Keratinocyte (primary cell): Measurements from ENCODE around the gene DNLZ. TPM values are rescaled to one million over a fixed set of nuclear protein-coding genes. Genes with fewer than 3 reads are reported as not detected.

Source experiments
- DNase-seq: peaks from one replicate; pipeline ENCODE4 v3.0.0-alpha.2; 2011; ENCODE audit warnings: low read depth, missing footprints, low spot score
- FAIRE-seq: peaks from 2 replicates; lab custom pipeline; 2011; peaks lifted over from hg19 to GRCh38; lab: Jason Lieb, UNC
- H2AFZ ChIP-seq: 2 replicates; pipeline ENCODE4 v1.6.0; 2012; ENCODE audit warnings: low read length, control low read depth, inconsistent platforms; ENCODE audit not compliant: control insufficient read depth
- H3K27ac ChIP-seq: 2 replicates; pipeline ENCODE4 v1.5.1; 2011; ENCODE audit warnings: low read length; ENCODE audit not compliant: control insufficient read depth, insufficient read depth
- H3K27me3 ChIP-seq: 3 replicates; pipeline ENCODE4 v1.6.0; 2011; ENCODE audit warnings: low read length; ENCODE audit not compliant: control insufficient read depth, insufficient read depth; ENCODE audit errors: extremely low read depth
- H3K36me3 ChIP-seq, 2 experiments: 2 replicates in 1 of 2; 3 replicates in 1 of 2; pipeline ENCODE4 v1.5.1; 2011; ENCODE audit warnings: low read length in 2 of 2, mild to moderate bottlenecking in 1 of 2; ENCODE audit not compliant: control insufficient read depth in 2 of 2, insufficient read depth in 2 of 2; ENCODE audit errors: extremely low read depth in 1 of 2
- H3K4me1 ChIP-seq: 3 replicates; pipeline ENCODE4 v1.5.1; 2011; ENCODE audit warnings: low read length; ENCODE audit not compliant: control insufficient read depth, insufficient read depth; ENCODE audit errors: extremely low read depth
- H3K4me2 ChIP-seq: 3 replicates; pipeline ENCODE4 v1.6.0; 2011; ENCODE audit warnings: low read depth, low read length; ENCODE audit not compliant: control insufficient read depth, insufficient read depth; ENCODE audit errors: extremely low read depth
- H3K4me3 ChIP-seq, 3 experiments: fragments of 200-600 bp in 1 of 3; sonication (generic) in 1 of 3; 2 replicates in 2 of 3; 3 replicates in 1 of 3; pipeline ENCODE4 v1.5.1; 2011 to 2016; ENCODE audit warnings: low read length in 3 of 3, mild to moderate bottlenecking in 3 of 3, control low read depth in 2 of 3, inconsistent platforms in 1 of 3, low read depth in 1 of 3, mixed read lengths in 1 of 3, mixed run types in 1 of 3, moderate library complexity in 1 of 3; ENCODE audit not compliant: control insufficient read depth in 2 of 3, insufficient read depth in 2 of 3; ENCODE audit errors: extremely low read depth in 1 of 3
- H3K79me2 ChIP-seq: 2 replicates; pipeline ENCODE4 v1.6.0; 2012; ENCODE audit warnings: low read length; ENCODE audit not compliant: control insufficient read depth, insufficient read depth
- H3K9ac ChIP-seq: 3 replicates; pipeline ENCODE4 v1.6.0; 2011; ENCODE audit warnings: low read length; ENCODE audit not compliant: control insufficient read depth, insufficient read depth; ENCODE audit errors: extremely low read depth
- H3K9me1 ChIP-seq: 3 replicates; pipeline ENCODE4 v1.6.0; 2011; ENCODE audit warnings: low read length; ENCODE audit not compliant: control insufficient read depth, insufficient read depth; ENCODE audit errors: extremely low read depth
- H3K9me3 ChIP-seq: 2 replicates; pipeline ENCODE4 v1.5.1; 2012; ENCODE audit warnings: low read depth, low read length; ENCODE audit not compliant: control insufficient read depth
- H4K20me1 ChIP-seq: 3 replicates; pipeline ENCODE4 v1.6.0; 2011; ENCODE audit warnings: low read length; ENCODE audit not compliant: control insufficient read depth, insufficient read depth; ENCODE audit errors: extremely low read depth
- EZH2 ChIP-seq: IDR thresholded peaks from one replicate; pipeline ENCODE4 v1.6.1; 2012; ENCODE audit warnings: inconsistent platforms, mild to moderate bottlenecking, low read length, moderate library complexity
- dilution Hi-C: fragments of 300-500 bp; cut with MboI; formaldehyde crosslinking; loops from one replicate; pipeline ENCODE4 v1.7.0; 2020; ENCODE audit warnings: low sequenced_read_pairs; ENCODE audit not compliant: extremely low pct_ligation_motif_present
- polyA plus RNA-seq, 5 experiments: library from polyadenylated mRNA; depleted of rRNA in 3 of 5; stranded (reverse) in 3 of 5; stranded (forward) in 1 of 5; unstranded in 1 of 5; fragments of >200 nt; gene quantifications; 1 replicate in 1 of 5; 2 replicates in 3 of 5; 3 replicates in 1 of 5; pipeline versions ENCODE4 v1.2.1 to v1.2.3, GENCODE V29; 2011 to 2012; ENCODE audit warnings: missing spikeins in 2 of 5, low read depth in 1 of 5, low replicate concordance in 1 of 5
- TF ChIP-seq, protein P1 (sequence below), 3 experiments: IDR thresholded peaks in 1 of 3; conservative IDR thresholded peaks in 1 of 3; optimal IDR thresholded peaks in 1 of 3; 2 replicates in 2 of 3; 3 replicates in 1 of 3; pipeline versions ENCODE3 to v1.5.1; 2011; ENCODE audit warnings: low read length in 3 of 3, mild to moderate bottlenecking in 3 of 3, moderate library complexity in 2 of 3, control low read depth in 1 of 3, inconsistent platforms in 1 of 3; ENCODE audit not compliant: insufficient read depth in 2 of 3; ENCODE audit errors: extremely low read depth in 1 of 3

The DNLZ gene
- polyA plus RNA-seq, 1 donor (not counting 4 experiments of a cell fraction or from before 2014, with no cell fraction given) = 6.7 TPM

DNA sequence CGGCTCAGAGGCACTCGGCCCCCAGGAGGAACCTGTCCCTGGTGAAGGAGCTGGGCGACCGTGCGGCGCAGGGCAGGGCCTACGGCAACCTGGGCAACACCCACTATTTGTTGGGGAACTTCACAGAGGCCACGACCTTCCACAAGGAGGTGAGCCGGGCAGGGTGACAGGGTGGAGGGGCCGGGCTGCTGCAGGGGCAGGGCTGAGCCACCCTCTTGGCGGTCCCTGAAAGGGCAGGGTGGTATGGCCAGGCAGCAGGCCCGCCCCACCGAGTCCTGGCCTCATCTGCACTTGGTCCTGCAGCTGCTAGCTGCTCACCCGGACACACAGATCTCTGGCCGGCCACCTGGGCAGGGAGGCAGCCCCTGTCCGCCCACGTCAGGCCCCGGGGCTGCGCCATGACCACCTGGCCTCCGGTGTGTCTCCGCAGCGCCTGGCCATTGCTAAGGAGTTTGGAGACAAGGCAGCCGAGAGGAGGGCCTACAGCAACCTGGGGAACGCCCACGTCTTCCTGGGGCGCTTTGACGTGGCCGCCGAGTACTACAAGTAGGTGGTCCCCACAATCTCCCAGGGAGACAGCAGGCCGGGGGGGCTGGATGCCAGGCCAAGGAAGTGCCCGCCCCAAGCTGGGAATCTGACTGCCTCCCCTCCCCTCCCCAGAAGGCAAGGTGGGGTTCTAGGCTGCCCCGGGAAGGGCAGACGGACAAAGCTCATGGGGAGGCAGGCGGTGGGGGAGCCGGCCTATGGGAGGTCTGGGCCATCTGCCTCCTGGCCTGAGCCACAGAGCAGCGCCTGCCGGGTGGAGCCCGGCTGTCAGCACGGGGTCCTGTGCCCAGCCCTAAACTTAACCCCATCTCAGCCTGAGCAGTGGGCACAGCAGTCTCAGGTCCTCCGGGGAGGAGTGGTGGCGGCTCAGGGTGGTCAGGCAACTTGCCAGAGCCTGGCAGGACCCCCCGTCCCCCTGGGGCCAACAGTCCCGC lies 25.8 kb downstream of the DNLZ start:
- TF ChIP-seq, protein P1, sequence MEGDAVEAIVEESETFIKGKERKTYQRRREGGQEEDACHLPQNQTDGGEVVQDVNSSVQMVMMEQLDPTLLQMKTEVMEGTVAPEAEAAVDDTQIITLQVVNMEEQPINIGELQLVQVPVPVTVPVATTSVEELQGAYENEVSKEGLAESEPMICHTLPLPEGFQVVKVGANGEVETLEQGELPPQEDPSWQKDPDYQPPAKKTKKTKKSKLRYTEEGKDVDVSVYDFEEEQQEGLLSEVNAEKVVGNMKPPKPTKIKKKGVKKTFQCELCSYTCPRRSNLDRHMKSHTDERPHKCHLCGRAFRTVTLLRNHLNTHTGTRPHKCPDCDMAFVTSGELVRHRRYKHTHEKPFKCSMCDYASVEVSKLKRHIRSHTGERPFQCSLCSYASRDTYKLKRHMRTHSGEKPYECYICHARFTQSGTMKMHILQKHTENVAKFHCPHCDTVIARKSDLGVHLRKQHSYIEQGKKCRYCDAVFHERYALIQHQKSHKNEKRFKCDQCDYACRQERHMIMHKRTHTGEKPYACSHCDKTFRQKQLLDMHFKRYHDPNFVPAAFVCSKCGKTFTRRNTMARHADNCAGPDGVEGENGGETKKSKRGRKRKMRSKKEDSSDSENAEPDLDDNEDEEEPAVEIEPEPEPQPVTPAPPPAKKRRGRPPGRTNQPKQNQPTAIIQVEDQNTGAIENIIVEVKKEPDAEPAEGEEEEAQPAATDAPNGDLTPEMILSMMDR (optimal IDR thresholded peaks at IDR 0.05 in 1 of 3, IDR thresholded peaks at IDR 0.05 in 1 of 3, conservative IDR thresholded peaks at IDR 0.05 in 1 of 3; ENCODE audit: extremely low read depth in 1 of 3, insufficient read depth in 2 of 3, low read length in 3 of 3) = no peak
- TF ChIP-seq EZH2 = no peak
- Histone ChIP-seq H3K9me3 (no peaks in the 10 kb centered on the region), H3K79me2 (no peaks in the 10 kb centered on the region), H3K4me3 (no peak overlapping the region), H4K20me1 (no peaks in the 10 kb centered on the region), H3K9me1 (no peaks in the 10 kb centered on the region), H2AFZ (no peak overlapping the region), H3K27me3 (peaks cover 4% of the 10 kb centered on the region), H3K27ac (no peak overlapping the region), H3K4me1 (peaks cover under 1% of the 10 kb centered on the region), H3K4me2 (no peak overlapping the region), H3K9ac (no peak overlapping the region), H3K36me3 (peaks cover 0 to 3% of the 10 kb centered on the region in 2 experiments)
- dilution Hi-C loops = no loop called here
- FAIRE-seq = no peak
- DNase-seq = no peak

DNA sequence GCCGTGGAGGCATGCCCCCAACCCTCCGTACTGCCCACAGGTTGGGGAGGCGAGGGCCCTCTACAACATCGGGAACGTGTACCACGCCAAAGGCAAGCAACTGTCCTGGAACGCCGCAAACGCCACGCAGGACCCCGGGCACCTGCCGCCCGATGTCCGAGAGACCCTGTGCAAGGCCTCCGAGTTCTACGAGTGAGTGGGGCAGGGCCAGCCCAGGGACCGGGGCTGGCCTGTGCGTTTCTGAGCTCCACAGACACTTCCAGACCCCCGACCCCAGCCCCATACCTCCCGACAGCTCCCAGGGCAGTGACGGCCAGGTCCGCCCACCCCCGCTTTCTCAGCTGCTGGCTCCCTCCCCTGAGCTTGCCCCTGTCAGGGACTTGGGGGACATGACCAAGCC lies 26.7 kb downstream of the DNLZ start:
- no peak overlapping the region for H3K4me3 ChIP-seq
- no peak overlapping the region for H3K27ac ChIP-seq
- no peak overlapping the region for H2AFZ ChIP-seq
- H3K9me3 ChIP-seq = no peaks in the 10 kb centered on the region
- dilution Hi-C loops = no loop called here
- no peaks in the 10 kb centered on the region for H3K79me2 ChIP-seq
- DNase-seq = no peak
- no peaks in the 10 kb centered on the region for H4K20me1 ChIP-seq
- H3K4me1 ChIP-seq = no peaks in the 10 kb centered on the region
- peaks cover 0 to 3% of the 10 kb centered on the region in 2 experiments for H3K36me3 ChIP-seq
- FAIRE-seq = no peak
- no peak overlapping the region for H3K4me2 ChIP-seq
- TF ChIP-seq, protein P1 (optimal IDR thresholded peaks at IDR 0.05 in 1 of 3, IDR thresholded peaks at IDR 0.05 in 1 of 3, conservative IDR thresholded peaks at IDR 0.05 in 1 of 3; ENCODE audit: extremely low read depth in 1 of 3, insufficient read depth in 2 of 3, low read length in 3 of 3) = no peak
- no peak for TF ChIP-seq EZH2
- no peaks in the 10 kb centered on the region for H3K9me1 ChIP-seq
- no peak overlapping the region for H3K9ac ChIP-seq
- peaks cover 1% of the 10 kb centered on the region for H3K27me3 ChIP-seq
